Hepatic stellate cell (primary cell): ENCODE measurements around the gene UBN2.
A peak's percentile ranks its signal among the peaks of the same experiment; 100 is the strongest.
"Not testable (repeated sequence)": the region's sequence is repeated elsewhere in the genome, so short reads cannot be mapped to it uniquely, and the experiment has no call there.

ENCODE experiments used
- DNase-seq: peaks from one replicate; pipeline ENCODE4 v3.0.0; 2011; ENCODE audit warnings: low spot score

The UBN2 gene

DNA sequence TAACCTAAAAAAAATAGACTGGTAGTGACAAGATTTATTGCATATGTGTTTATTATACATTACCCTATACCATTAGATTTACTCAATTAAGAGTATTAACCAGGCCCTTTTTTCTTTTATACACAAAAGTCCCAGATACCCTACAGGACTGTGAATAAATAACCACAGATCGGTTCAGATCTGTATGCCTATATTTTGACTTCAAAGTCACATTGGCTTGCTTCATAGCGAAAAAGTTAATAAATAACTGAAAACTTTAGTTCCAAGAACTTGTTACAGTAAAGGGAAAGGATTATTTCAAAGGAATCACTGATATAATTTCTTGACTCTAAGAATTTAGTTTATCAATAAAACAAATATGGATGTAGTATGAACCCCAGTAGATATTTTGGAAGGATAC lies 68.3 kb downstream of the UBN2 start:
- no peak for DNase-seq

DNA sequence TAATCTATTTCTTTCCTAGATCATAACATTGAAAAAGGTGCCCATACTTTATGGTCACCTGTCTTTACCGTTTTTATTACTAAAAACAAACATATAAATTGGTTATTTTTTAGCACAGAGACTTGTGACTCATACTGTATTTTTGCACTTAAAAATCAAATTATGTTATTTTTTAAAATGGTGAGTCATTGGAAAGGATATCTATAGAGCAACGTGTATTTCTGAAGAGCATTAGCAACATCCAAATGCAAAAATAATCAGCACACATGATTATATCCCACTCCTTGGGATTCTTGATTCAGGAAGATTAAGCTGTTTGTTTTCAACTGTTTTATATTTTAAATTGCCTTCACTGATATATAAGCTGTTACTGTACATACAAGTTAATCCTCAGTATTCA lies 69.4 kb downstream of the UBN2 start:
- DNase-seq, result peak; percentile 11

DNA sequence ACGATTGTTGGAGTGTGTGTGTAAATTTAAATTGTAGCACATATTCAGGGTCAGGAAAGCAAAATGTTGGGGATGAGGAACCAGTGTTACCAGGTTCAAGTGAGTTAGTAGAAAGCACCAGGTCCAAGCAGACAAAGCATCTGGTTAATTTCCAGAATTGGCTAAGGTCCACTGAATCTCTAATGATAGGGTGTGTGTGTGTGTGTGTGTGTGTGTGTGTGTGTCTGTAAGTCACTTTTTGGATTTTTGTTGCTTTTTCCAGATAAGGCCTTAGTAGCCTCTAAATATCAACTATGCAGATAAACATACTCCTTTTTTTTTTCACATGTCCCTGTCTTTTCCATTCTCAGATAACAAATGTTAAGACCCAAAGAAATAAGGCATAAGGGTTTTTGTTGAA lies 73.5 kb downstream of the UBN2 start:
- no peak for DNase-seq

DNA sequence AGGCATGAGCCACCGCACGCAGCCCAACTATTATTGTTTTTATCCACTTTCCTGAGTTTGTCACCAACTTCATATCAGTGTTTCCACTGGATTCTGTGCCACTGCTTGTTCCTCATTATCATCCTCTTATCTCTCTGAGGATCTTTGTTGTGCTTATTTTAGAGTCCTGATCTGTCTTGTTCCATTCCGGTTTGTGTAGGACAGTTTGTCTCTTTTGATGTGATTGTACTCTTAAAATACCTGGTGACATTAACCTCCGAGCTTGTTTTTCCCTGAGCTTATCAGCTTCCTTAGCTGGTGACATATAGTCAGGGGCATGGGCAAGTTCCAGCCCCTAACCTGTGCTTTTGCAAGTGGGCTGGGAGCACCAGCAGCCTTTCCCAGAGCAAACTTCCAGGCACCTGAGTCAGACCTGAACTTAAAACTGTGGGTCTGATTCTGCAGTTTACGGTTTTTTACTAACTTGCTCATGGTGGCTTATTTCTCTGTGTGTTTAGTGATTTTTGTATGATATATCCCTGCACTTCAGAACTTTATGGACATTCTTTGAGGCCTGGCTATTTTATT lies 87.0 kb downstream of the UBN2 start:
- DNase-seq, result no peak

DNA sequence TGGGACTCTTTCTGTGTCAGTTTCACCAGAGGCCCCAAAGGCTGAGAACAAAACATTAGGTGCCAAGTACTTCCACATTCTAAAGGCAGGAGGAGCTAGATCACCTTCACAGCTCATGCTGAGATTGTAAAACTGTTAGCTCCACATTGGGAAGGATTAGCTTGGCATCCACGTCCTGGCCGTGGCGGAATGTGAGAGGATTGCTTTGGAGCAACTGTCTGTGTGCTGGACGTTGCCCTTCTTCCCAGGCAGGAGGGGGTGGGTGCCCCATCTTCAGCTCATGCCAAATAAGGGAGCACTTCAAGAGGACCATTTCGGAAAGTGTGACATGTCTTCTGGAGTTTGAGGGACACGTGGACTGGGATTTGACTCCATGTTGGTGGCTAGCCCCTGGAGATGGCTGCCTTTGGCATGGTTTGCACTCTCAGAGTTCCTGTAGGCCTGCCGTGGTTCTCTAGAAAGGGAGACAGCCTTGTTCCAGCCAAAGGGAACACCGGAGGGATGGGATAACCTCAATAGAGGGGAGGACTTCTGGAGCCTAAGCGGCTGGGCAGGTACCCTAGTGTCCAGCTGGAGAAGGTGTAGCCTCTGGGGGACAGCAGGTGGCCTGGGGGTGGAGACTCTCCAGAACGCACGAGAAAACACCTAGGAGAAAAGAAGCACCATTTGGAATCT lies 90.2 kb downstream of the UBN2 start:
- DNase-seq, result no peak

DNA sequence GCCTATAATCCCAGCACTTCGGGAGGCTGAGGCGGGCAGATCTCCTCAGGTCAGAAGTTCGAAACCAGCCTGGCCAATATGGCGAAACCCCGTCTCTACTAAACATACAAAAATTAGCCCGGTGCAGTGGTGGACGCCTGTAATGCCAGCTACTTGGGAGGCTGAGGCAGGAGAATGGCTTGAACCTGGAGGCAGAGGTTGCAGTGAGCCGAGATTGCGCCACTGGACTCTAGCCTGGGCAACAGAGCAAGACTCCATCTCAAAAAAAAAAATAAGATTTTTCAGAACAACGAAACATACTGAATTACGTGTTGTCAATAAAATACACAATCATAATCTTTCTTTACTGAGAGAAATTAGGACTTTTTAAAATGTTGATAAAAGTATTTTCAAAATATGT lies 93.7 kb downstream of the UBN2 start:
- not testable (repeated sequence) for DNase-seq

DNA sequence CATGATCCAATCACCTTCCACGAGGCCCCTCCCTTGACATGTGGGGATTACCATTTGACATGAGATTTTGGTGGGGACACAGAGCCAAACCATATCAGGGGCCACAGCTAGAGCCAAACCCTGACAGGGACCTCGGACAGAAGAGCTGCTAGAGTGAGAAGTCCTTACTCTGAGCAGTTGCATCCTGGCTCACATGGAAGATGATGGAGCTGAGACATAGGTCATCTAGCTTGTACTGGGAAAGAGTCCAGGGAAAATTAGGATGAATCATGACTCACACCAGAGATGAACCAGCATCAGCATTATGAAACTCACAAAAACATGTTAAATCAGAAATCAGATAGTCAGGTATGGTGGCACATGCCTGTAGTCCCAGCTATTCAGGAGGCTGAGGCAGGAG lies 97.3 kb downstream of the UBN2 start:
- DNase-seq, result peak; percentile 71

DNA sequence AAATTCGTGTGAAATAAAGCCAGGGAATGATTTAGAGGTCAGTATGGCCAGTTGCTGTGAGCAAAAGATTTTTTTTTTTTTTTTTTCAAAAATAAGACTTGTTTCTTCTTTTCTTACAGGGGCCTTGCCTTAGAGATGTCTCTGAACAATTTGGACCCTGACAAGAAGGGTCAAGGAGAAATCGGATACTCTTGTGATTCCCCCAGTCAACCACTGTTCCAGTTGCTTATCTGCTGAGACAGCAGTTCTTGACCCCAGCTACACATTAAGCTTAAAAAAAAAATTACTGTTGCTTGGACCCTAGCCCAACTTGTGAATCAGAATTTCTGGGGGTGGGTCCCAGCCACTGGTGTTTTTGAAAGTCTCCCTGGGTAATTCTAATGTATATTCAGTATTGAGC lies 98.1 kb downstream of the UBN2 start:
- DNase-seq, result no peak

DNA sequence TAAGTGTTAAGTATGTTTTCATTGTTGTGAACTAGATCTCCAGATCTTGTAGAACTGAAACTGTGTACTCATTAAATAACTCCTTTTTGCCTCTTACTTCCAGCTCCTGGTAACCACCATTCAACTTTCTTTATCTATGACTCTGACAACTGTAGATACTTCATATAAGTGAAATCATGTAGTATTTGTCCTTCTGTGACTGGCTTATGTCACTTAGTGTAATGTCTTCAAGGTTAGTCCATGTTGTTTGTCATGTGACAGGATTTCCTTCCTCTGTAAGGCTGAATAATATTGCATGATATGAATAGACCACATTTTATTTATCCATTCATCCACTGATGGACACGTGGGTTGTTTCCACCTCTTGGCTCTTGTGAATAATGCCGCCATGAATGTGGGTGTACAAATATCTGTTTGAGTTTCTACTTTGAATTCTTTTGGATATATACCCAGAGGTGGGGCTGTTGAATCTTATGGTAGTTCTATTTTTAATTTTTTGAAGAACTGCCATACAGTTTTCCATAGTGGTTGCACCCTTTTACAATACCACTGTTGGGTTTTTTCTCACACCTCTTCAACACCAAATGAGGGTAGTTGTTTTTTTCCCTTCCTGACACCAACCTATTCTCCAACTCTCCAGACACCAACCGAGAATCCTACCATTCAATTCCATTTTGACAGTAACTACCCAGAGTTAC lies 99.4 kb downstream of the UBN2 start:
- no peak for DNase-seq

DNA sequence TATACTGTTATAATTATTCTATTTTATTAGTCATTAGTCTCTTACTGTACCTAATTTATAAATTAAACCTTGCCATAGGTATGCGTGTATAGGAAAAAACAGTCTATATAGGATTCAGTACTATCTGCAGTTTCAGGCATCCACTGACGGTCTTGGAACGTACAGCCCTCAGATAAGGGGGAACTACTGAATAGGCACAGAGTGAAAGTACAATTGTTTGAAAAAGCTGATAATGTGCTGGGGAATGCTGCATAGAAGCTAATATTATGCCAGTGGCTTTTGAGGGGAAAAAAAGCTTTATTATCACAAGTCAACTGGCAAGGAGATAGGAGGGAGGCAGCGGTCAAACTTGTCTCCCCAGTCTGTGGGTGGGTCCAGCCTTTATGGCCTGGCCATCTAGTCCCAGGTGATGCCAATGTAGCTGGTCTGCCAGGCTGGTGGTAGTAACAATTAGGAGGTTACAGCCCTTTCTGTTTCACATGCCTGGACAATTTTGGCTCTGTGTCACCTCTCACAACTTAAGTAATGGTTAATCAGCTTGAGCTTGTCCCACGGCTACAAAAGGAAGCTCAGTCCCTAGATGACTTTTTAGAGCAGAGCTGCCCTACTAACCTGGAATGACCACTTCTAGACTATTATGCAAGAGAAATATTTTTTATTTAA lies 101.8 kb downstream of the UBN2 start:
- no peak for DNase-seq

DNA sequence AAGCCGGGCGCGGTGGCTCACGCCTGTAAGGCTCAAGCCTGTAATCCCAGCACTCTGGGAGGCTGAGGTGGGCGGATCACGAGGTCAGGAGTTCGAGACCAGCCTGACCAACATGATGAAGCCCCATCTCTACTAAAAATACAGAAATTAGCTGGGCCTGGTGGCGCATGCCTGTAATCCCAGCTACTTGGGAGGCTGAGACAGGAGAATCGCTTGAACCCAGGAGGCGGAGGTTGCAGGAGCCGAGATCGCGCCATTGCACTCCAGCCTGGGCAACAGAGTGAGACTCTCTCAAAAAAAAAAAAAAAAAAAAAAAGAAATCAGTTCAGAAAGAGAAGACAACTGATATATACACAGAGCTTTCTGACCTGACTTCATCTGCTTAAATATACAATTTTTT lies 102.4 kb downstream of the UBN2 start:
- DNase-seq, result not testable (repeated sequence)

DNA sequence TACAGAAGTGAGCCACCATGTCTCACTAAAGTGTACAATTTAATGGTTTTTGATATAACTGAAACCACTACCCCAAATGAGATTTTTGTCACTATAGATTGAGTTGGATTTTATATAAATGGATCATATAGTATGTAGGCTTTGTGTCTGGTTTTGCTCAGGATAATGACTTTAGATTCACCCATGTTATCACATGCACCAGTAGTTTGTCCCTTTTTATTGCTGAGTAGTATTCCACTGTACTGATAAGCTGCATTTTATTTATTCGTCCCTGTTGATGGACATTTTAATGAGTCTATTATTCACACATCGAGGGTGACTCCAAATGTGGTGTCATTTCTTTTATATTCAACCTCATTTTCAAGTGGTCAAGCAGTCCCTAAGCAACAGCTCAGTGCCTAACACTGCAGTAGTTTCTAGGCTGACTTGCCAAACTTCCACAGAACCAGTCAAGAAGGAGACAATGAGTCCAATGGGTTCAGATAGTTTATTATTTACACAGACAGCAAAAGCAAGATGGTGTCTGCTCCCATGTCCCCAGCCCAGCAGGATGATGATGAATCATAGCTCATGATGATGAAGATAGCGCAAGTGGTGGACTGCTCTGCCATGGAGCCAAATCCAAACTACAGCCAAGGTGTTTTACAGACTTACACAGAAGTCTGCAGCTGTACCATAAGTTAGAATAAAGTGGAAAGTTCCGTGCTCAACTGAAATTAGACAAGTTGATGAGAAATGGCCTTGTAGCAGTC lies 103.5 kb downstream of the UBN2 start:
- DNase-seq, result no peak

DNA sequence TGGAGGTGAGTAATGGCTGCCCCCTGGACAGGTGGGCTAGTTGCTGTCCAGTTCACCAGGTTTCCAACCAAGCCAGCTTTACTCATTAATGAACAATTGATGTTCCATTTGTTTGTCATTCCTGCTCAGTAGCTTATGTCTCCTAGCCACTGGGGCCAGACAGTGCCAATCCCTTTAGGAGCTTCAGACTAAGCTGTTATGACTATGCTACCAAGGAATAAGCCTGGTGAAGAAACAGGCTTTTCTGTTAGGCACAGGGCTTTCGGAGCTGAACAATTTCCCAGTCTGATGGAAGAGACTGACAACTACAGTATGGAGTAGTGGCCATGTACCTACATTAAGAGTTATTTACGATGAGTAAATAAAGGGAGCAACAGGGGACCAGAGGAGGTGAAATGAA lies 108.0 kb downstream of the UBN2 start:
- no peak for DNase-seq

DNA sequence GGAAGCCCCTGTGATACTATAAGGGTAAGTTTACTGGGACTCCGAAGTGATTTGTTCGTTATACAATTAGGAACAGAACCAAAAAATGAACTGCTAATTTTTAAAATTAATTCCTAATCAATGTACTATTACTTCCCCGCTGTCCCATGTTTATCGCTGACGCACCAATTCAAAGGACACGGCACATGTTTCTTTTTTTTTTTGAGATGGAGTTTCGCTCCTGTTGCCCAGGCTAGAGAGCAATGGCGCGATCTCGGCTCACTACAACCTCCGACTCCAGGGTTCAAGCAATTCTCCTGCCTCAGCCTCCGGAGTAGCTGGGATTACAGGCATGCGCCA lies 108.6 kb downstream of the UBN2 start:
- no peak for DNase-seq

DNA sequence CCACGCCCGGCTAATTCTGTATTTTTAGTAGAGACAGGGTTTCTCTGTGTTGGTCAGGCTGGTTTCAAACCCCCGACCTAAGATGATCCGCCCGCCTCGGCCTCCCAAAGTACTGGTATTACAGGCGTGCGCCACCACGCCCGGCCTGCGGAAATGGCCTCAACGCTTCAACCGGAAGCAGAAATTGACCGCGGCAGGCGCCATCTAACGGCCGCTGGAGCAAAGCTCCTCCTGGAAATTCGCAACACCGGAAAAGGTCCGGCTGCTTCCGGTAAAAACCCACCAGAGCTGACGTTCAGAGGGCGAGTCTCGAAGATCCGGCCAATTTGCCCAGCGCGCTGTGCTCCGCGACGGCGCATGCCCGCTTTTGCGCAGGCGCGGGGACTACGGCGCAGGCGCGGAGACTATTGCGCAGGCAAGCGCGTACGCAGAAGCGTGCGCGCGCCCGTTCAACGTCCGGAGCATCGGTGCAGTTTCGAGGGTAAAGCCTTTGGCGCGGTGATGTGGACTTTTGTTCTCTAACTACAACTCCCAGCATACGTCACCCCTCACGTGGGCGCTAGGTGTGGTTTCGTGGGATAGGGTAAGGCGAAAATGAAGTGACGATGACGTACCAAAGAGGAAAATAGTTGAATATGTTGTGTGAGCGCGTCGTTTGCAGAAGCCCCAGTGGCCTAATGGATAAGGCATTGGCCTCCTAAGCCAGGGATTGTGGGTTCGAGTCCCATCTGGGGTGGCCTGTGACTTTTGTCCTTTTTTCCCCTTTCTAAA lies 109.2 kb downstream of the UBN2 start:
- DNase-seq, result peak; percentile 95

DNA sequence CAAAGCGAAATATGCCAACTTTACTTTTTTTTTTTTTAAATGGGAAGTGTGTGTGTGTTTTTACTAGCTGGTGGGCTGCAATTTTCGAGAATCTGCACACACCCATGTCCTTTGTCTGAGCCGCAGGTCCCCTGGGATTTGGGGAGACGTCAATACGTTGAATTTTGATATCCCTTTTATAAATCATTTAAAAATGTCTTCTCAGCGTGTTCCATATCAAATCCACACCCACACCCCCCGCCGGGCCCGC lies 109.7 kb downstream of the UBN2 start:
- DNase-seq, result peak; percentile 37

DNA sequence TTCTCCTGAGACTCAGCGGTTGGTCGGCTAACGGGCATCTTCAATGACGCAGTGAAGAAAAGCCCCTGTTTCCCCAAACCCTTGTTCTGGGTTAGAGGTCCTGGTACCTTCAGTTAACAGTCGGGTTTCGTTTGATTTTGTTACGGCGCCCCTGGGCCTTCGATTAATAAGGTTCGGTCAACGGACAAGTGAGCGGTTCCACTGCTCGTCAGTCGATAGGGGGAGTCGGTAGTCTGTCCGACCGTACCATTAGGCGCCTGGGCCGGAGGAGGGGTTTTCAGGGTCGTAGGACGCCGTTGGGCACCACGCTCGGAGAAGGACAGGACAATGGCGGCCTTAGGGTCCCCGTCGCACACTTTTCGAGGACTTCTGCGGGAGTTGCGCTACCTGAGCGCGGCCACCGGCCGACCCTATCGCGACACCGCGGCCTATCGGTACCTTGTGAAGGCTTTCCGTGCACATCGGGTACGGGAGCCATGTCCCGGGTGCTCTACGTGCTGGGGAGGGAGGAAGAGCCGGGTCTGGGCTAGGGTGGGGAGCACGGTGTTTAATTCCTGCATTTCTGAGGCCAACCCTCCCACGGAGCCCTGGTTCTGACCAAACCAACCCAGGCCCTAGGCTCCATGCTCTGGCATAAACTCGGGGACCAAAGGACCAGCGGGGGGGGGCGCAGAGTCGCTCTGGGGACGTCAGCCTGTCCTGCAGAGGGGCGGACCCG lies 110.2 kb downstream of the UBN2 start, which contains the start of gene FMC1:
FMC1 (plus strand) TSS at position 280 of the 718 bp plus-strand sequence; CDS start at position 328, 48 bp downstream.
- peak; percentile 89 for DNase-seq

DNA sequence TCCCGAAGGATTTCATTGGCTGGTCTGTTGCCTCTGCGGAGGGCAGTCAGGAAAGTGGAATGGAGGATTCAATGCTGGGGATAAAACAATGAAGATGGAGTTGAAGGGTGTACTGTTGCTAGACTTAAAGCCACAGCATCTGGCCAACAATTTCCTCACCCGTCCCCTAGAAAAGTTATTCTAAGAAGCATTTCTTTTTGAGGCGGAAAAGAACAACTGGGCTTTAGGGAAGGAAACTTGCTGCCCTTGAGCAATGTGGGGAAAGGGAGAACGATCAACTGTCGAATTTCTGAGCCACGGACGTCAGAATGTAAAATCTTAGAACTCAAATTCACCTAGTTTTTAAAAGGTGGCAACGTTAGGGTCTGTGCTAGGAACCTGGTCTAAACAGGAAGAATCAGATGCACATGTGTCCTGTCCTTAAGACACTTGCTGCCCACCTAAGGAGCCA lies 110.8 kb downstream of the UBN2 start:
- DNase-seq, result no peak

DNA sequence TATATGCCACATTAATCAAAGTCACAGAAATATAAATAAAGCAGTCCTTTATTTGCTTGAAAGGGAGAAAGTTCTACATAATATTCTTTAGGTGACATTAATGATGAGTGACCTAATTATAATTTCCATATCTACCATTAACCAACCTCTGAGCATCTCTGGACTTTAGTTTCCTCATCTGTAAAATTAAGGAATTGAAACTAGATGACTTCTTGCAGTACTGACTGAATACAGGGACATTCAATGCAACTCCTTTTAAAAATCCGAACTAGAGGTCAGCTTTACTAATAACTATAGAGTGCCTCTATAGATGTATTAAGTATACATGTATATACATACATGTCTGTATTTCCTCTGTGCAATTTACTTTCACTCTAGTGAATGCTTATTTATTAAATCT lies 114.0 kb downstream of the UBN2 start:
- DNase-seq, result no peak

DNA sequence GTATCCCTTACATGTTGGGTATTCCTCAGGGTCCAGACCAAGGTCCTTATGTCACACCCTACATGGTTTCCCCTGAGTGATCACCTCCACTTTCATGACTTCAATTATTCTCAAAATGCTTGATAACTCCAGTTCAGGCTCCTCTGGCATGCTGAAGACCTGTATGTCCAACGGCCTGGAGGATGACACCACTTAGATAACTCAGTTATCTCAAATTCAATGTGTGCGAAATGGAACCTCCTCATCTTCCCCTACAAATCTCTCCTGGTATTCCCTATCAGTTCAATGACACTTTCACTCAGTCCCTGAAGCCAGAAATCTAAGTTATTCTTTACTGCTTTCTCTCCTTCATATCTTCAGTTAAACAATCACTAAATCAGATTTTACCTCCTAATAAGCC lies 120.0 kb downstream of the UBN2 start:
- no peak for DNase-seq

DNA sequence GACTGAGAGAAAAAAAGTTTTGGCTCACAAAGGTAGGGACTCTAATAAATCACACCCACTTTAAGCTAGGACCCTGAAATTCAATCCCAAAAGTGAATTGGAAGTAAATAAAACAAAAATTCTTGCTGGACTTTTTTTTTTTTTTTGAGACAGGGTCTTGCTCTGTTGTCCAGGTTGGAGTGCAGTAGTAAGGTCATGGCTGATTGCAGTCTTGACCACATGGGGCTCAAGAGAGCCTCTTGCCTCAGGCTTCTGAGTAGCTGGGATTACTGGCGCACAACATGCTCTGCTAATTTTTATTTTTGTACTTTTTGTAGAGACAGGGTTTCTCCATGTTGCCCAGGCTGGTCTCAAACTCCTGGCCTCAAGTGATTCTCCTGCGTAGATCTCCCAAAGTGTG lies 123.7 kb downstream of the UBN2 start:
- DNase-seq, result no peak
